GM18907 (cell line): ENCODE data around the gene RREB1.
"Not testable (repeated sequence)": the region's sequence is repeated elsewhere in the genome, so short reads cannot be mapped to it uniquely, and the experiment has no call there.

Experiments
- ATAC-seq: cut with Tn5 transposase; IDR thresholded peaks from one replicate; pipeline ENCODE4 v1.9.1; 2021; ENCODE audit warnings: mild to moderate bottlenecking, moderate library complexity; ENCODE audit not compliant: unreplicated experiment

Gene RREB1

DNA sequence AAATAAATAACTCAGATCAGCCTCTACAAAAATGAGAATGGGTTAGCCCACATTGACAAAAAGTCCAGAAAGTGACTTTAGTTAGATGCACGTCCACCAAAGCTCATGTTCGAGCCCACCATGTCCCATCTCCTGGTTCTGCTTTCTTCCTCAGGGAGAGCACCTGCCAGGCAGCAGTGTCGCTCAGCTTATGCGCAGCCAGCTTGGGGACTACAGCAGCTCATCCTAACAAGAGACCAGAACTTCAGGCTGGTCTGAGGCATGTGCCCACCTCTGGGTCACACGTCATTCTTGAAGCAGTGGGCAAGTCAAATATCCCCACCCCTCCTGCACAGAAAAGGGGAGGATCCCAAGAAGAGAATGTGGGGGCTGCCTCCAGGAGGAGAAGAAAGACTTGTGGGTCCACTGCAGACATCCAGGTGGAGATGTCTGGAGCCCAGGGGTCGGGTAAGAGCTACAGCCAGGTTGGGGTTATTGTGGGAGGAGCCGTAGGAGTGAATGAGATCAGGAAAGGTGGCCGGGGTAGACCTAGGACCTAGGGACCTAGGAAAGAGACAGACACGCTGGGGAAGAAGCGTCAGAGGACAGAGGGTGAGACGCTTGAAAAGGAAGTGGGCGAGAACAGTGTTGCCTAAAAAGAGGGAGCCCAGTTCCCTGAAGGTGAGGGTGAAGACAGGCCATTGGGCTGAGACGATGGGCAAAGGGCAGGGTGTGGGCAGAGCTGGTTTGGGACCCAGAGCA lies 152.7 kb downstream of the RREB1 start:
- ATAC-seq: no peak

DNA sequence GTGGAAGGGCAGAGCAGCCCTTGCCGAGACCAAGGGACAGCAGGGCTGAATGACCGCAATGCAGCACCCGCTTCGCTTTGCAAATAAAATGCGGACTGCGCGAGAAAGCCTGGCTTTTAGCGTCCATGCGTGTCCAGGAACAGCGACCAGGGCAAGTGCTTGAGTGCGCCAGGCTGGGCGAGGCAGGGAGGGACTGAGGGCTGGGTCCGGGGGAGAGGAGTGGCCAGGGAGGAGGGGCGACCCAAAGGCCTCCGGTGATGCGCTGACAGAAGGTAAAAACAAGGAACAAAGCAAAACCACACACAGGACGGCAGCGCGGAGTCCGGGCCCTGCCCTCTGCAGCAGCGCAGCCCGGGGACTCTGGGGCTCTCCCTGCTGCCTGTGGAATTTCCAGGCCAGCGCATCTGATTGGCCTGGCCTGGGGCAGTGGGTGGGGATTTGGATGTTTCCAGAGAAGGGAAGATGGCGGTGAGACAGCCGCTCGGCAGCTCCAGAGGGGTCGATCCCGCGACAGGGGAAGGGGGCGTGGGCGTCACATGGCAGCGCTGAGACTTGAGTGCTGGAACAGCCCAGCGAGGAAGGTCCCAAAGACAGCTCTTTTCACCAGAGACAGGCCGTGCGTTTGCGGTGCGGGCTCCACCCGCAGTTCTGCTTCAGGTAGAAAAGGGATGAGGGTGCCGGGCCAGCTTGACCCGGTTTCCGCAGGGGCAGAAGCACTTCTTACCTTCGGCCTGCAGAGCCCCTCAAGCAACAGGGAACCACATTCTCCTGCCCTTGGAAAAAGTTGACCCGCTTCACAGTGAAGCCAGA lies 153.5 kb downstream of the RREB1 start:
- peak; percentile 72 for ATAC-seq

DNA sequence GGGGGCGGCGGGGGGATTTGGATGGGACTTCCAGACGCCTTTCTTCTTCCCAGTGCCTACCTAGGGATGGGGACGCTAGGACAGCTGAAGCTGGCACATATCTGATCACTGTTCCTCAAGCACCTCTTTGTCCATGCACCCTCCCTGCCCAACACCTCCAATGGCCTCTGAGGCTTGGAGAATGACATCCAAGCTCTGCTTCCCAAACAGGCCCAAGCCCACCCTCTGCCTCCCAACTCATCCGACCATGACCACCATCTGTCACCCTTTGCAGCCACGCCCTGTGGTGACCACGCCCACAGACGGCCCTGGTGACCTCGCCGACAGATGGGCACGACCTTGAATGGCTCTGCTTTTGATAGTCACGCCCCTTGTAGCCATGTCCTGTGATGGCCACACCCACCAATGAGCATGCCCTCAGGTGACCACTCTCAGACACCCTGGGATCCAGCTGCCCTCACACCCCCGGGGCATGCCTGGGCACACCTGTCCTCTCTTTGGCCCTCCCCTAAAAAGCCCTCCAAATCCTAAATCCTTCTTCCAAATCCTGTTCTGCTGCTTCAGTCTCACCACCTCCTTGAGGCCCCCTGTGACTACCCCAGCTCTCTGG lies 154.2 kb downstream of the RREB1 start:
- ATAC-seq: no peak

DNA sequence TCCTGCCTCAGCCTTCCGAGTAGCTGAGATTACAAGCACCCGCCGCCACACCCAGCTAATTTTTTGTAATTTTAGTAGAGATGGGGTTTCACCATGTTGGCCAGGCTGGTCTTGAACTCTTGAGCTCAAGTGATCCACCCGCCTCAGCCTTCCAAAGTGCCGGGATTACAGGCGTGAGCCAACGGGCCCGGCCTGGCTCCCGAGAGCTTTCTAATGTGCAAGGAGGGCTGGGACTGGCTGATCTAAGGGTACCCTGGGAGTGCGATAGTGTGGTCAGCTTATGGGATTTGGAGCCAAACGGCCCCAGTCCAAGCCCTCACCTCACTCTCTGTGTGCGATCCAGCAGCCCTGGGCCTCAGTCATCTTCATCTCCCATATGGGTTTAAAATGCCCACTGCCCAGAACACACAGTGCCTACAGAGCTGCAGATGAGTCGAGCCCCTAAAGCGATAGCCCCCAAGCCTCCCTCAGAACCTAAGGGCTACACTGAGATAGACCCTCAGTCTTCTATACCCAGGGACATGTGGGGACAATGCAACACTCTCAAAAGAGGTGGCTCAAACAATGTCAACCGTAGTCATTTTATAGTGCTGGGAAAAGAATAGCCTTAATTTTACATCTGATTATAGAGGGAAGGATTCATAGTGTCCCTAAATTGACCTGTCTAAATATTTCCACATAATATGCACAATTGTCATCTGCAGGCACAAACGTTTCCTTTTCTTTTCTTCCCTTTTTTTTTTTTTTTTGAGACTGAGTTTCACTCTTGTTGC lies 155.2 kb downstream of the RREB1 start:
- no peak for ATAC-seq

DNA sequence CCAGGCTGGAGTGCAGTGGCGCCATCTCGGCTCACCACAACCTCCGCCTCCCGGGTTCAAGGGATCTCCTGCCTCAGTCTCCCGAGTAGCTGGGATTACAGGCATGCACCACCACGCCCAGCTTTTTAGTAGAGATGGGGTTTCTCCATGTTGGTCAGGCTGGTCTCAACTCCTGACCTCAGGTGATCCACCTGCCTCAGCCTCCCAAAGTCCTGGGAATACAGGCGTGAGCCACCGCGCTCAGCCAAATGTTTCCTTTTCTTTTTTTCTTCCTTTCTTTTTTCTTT lies 155.7 kb downstream of the RREB1 start:
- not testable (repeated sequence) for ATAC-seq

DNA sequence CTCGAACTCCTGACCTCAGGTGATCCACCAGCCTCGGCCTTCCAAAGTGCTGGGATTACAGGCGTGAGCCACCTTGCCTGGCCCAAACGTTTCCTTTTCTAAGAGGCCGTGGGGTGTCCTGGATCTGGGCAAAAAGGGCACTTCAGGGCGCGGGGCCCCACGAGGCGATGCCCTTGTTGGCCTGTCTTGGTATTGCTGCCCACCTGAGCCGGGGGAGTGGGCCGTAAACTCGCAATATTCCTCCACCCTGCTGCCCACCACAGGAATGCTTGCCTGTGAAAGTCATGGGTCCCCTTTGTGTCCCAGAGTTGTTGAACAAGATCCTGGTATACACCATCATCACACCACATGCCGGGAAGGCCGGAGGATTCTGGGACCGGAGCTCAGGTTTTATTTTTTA lies 156.3 kb downstream of the RREB1 start:
- no peak for ATAC-seq

DNA sequence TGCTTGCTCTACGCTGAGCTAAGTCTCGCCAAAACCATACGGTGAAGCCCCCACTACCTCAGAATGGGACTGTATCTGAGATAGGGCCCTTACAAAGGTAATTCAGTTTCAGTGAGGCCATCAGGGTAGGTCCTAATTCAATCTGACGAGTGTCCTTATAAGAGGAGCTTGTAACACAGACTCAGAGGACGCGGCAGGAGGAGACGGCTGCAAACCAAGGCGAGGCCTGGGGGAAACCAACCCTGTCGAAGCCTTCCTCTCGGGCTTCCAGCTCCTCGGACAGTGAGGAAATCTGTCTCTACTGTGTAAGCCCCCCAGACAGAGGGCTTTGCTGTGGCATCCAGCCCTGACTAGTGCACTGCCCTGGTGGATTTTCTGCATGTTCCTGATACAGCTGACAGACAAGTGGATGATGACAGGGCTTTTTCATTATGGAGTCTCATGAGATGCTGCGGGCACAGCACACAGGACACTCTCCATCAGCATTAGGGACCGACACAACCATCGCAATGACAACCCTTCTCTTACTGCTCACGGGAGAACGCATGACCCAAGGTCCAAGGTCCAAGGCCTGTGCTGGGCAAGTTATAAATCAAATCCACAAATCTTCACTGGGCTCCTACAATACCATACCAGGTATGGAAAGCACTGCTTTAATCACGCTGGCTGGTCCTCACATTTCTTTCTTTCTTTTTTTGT lies 157.1 kb downstream of the RREB1 start:
- no peak for ATAC-seq

DNA sequence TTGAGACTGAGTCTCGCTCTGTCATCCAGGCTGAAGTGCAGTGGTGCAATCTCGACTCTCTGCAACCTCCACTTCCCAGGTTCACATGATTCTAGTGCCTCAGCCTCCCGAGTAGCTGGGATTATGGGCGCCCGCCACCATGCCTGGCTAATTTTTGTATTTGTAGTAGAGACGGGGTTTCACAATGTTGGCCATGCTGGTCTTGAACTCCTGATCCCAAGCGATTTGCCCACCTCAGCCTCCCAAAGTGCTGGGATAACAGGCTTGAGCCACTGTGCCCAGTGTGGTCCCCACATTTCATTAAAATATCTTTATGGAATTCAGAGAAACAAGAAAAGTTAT lies 157.6 kb downstream of the RREB1 start:
- ATAC-seq: not testable (repeated sequence)

DNA sequence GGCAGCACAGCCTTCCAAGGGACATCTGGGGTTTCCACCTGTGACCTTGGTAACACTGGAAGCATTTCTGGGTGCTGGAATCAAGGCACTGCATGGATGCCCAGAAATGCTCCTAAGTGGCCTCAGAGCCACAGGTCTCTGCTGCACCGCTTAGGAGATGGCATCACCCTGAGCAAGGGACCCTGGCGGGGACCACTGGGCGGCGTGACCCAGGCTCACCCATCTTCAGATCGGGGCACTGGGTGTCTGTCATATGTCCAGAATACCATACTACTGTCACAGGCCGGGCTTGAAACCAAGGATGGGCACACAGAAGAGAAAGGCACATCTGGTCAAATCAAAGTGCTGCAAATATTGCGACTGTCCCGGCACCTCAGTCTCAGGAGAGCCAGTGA lies 159.3 kb downstream of the RREB1 start:
- ATAC-seq: no peak

DNA sequence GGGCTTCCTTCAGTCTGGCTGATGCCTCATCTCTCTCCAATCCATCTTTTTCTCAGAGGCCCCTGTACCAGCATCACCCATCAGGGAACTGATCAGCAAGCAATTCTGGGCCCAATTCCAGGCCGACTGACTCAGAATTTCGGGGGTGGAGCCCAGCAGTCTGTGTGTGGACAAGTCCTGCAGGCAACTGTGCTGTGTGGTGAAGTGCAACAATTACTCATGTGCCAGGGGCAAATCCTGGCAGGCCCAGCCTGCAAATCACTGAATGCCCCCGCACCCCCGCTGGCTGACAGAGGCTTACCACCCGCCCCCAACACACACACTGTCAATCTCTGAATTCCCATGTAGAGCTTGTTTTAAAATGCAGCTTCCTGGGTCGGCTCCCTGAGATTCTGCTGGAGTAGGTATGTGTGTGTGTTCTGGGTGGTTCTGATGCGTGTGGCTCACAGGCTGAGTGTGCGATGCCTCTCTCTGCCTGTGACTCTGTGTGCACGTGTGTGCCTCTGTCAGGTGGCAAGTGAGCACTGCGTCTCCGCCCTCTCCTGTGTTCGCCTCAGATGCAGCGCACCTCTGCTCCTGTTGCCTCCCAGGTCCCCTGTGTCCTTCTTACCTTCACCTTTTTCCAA lies 159.8 kb downstream of the RREB1 start:
- no peak for ATAC-seq

DNA sequence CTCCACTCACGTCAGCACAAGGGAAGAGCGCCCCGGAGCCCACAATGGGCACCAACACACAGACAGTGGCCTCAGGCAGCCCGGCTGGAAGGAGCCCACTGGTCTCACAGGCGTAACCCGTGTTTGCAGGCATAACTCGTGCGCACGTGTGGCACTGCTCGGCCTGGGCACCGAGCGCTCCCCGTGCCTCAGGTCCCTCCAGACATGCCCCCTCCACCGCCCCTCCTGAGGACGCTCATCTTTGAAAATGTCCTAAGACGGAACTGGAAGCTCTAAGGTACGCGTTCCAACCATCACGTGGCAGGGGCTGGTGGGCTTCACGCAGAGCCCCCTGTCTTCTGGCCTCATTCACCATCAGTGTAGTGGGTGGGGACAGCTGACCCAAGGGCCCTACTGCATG lies 160.6 kb downstream of the RREB1 start:
- no peak for ATAC-seq

DNA sequence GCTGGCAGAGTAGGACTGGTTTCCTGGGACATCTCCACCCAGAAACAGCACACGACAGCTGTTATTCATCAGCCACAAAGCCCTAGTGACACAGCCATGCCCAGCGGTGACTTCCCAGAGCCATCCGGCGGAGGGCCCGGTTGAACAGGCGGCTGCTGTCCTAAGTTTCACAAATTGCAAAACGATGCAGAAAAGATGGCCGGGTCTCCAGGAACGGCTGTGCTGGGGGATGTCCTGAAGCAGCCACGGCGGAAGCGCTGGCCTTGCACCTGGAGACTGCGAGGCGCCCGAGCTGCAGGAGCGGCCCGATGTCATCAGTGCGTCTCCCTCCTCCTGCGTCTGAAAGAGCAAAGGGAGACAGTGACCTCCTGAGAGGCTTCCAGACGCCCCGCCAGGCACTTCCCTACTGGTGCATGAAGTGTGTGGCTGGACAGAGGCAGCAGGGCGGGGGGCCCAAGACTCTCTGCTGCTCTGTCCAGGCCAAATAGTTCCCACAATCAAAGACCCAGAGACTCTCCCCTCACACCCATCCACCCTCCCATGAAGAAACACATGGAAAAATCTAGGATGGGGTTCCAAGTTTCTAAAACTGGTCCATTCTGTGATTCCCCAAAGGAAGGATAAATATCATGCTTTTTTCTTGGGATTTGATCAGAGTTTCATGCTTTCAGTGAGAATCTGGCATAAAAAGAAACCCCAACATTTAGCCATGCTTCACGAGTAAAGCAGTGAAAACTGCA lies 161.2 kb downstream of the RREB1 start:
- no peak for ATAC-seq

DNA sequence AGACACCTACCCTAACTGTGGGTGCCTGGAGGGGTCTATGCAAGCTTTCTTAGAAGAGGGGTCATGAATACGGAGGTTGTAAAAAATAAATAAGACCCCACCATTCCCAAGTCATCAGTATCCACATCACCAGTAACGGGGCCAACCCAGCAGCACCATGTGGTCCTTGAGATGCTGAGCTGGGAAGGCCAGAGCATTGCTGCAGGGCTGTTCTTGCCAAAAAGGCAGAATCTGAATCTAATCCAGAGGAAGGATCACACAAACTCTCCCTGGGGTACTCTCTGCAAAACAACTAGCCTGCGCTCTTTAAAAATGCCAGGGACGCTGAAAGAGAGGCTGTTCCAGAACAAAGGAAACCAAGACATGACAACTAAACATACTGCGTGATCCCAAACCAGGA lies 162.1 kb downstream of the RREB1 start:
- ATAC-seq: no peak

DNA sequence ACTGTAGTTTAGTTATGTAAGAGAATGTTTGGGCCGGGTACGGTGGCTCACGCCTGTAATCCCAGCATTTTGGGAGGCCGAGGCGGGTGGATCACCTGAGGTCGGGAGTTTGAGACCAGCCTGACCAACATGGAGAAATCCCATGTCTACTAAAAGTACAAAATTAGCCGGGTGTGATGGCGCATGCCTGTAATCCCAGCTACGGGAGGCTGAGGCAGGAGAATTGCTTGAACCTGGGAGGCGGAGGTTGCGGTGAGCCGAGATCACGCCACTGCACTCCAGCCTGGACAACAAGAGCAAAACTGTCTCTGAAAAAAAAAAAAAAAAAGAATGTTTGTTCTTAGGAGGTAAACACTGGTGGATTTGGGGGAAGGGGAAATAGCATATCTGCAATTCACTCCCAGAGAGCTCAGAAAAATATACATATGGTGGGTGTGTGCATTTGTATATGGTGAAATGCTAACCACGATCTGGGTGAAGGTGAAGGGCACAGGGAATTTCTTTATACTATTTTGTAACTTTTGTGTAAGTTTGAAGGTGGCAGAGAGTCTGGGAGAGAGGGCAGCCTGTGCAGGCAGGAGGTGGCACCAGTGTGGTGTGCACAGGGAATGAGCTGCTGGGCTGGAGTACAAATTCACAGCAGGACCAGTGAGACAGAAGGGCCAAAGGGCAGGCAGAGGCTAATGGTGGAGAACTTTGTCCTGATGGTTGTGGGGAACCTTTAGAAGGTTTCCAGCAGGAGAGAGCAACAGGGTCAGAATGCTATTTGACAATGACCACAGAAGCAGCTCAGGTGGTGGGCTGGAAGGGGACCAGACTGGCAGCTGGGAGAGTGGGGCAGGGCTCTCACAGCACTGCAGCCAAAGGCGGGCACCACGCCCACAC lies 162.8 kb downstream of the RREB1 start:
- no peak for ATAC-seq

DNA sequence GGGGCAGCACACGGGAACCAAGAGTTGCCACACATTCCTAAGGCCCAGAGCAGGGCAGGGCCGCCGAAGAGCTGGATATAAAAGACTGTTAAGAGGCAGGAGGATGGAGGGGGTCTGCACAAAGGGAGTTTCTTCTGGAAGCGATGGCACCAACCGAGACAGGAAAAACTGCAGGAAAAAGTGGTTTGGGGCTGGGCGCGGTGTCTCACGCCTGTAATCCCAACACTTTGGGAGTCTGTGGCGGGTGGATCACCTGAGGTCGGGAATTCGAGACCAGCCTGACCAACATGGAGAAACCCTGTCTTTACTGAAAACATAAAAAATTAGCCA lies 163.4 kb downstream of the RREB1 start:
- no peak for ATAC-seq

DNA sequence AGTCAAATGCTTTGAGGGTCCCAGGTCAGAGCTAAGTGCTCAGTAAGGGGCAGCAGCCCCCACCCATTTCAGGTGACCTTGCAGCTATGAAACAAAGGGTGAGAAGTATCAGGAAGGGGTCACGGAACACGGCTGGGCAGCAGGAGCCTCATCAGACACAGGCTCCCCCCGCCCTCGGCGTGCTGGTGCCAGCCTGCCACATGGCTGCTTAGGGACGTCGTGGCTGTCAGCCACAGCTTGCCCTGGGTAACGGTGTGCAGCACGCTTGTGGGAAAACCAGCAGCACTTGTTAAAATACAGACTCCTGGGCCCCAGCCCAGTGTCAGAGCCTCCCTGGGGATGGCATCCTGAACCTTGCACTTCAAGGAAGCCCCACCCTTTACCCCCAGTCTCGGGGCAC lies 165.9 kb downstream of the RREB1 start:
- ATAC-seq: no peak

DNA sequence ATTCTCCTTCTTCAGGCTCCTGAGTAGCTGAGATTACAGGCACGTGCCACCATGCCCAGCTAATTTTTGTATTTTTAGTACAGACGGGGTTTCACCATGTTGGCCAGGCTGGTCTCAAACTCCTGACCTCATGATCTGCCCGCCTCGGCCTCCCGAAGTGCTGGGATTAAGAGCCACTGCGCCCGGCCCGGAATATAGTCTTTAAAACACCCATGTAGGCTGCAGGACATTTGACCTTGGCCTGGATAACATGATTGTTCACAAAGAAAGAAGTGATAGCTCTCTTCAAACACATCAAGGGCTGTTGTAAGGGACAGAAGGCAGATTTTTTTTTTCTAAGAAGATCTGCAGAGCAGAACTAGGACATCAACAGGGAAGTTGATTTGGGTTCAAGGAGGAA lies 166.8 kb downstream of the RREB1 start:
- not testable (repeated sequence) for ATAC-seq

DNA sequence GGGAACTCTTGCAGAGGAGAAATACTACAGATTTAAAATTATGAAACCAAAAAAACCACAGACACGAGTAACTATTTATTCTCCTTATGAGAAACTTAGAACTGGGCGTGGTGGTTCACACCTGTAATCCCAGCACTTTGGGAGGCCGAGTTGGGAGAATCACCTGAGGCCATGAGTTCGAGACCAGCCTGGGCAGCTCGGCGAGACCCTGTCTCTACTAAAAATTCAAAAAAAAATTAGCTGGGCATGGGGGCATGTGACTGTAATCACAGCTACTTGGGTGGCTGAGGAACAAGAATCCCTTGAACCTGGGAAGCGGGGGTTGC lies 168.4 kb downstream of the RREB1 start:
- no peak for ATAC-seq
